Stimulated activated naive CD4-positive, alpha-beta T cell (primary cell): ENCODE measurements around the gene OGFR.

Source experiments
- DNase-seq, 6 experiments: peaks; one replicate each; lab custom pipeline; 2025; lab: John Stamatoyannopoulos, UW

Gene OGFR

GRCh38 chr20:62770111-62770910 is 34.3 kb upstream of the OGFR start:
- no peak for DNase-seq

DNA sequence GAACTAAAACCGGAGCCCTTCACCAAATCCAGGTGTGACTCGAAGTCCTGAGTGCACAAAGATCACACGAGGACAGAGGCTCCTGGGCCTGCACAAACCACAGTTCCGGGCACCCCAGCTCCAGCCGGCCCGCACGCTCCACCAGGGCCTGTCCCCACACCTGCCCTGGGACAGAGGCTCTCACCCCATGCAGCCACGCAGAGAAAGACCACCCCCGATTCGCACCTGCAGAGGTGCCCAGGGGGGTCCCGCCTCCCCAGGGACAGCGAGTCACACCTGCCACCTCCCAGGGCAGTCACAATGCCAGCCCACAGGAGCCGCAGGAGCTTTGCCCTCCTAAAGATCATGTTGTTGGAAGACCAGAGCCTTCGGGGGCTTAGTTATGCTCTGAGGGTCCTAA is 33.7 kb upstream of the OGFR start:
- DNase-seq = no peak

GRCh38 chr20:62771396-62772102 is 33.1 kb upstream of the OGFR start:
- DNase-seq = no peak

GRCh38 chr20:62772103-62772611 is 32.5 kb upstream of the OGFR start:
- no peak for DNase-seq

DNA sequence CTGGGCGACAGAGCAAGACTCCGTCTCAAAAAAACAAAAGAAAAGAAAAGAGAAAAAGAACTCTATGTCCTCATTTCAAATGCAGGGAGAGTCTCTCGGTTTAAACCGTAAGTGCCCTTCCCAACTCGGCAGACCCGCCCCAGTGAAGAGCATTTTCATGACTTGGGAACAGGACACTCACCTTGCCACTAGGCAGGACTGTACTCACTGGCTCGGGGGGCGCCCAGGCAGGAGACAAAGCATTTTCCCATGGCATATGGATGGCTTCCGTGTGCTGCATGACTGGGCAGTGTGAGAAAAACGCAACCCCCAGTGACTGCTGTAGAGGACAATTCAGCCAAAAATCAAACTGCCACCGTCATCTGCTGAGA is 32.0 kb upstream of the OGFR start:
- no peak for DNase-seq

- no peak for DNase-seq
Observed at GRCh38 chr20:62772990-62773844, 31.4 kb upstream of the OGFR start.

DNA sequence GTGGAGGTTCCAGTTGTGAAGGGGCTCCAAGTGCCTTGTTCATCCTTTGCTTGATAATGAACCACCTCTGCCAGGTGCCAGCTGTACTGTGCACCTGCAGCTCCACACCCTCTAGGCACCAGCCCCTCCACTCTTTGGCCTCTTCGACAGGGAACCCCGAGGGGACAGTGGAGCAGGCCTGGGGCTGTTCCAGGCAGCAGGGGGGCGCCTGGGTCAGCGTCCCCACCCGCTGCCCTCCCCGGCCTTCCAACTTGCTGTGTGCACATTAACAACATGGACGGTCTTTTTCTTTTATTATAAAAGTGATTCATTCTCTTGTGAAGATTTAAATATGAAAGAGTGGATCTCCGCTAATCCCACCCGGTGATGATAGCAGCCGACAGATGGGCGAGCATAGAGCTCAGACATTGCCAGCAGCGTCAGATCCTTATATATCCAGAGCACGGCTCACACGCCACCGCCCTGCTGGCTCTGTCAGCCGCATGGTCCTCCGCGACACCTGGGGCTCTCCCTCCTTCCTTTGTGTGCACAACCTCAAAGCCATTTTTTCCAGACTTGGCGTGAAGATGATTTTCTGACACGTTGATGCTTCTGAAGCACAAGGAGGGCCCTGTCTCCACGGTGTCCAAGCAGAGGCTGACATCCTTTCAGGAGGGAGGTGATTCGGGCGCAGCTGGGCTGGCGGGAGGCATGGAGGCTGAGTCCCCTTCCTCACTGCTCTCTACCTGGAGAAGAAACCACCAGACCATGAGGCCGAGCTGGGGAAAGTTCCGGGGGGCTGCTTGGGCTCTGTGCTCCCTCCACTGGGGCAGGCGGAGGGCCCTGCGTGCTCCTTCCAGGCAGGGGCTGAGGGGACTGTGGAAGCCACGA is 30.6 kb upstream of the OGFR start:
- DNase-seq = no peak

DNA sequence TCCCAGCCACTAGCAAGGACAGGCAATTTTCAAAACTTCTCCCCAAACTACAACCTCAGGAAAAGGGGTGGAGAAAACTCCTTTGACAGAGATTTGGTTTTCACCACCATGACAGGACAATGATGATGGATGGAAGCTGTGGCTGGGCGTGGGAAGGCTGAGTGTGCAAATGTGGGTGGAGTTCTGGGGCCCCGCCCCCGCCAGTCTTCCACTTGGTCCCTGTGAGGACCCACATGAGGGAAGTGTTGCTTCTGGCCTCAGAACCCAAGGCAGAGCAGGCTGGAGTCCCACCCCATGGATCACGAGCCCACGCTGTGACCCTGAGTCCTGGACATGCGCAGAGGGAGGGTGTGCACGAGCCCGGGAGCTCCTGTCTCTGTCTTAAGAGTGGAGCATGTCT is 29.9 kb upstream of the OGFR start:
- DNase-seq = no peak

DNA sequence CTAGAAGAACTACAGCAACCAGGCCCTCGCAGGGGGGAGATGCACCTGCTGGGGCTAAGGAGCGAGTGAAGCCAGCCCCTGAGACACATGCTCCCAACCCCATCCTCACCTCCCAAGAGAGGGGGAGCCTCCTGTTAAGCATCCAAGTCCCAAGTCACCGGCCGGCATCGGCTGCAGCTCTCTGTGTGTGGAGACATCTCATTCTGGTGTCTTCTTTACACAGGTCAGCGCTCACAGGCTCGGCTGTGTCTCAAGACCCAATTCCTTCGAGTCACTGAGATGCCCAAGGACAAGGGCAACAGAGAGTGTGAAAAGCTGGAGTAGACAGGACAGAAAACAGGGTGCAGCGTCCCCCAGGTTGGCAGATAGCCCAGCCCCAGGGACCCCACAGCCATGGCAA is 29.4 kb upstream of the OGFR start:
- no peak for DNase-seq

GRCh38 chr20:62776035-62776691 is 28.5 kb upstream of the OGFR start:
- no peak for DNase-seq

DNA sequence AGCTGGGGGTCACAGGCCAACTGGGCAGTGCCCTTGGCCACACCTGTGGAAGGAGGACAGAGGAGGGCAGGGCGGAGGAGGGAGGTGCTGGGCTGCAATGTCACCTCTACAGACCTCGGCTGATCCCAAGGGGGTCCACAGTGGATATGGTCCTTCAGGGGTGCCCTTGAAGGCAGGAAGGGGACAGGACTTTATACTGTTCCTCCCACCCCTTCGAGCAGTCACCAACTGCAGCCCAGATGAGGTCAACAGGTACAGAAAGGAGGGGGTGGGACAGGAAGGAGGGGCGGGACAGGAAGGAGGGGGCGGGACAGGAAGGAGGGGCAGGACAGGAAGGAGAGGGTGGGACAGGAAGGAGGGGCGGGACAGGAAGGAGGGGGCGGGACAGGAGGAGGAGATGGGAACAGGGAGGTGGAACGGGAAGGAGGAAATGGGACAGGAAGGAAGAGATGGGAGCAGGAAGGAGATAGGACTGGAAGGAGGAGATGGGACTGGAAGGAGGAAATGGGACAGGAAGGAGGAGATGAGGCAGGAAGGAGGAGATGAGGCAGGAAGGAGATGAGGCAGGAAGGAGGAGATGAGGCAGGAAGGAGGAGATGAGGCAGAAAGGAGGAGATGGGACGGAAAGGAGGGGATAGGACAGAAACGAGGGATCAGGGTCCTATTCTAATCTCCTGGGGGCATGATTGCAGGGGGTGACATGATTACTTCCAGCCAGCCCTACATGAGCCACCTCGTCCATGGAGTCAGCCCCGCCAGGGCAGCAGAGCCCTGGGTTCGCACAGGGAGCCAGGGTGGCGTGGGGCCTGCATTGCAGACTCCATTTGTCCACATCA is 27.7 kb upstream of the OGFR start:
- DNase-seq = peak; percentile 17 to 80 (median 64)

- DNase-seq = no peak
Observed at GRCh38 chr20:62777528-62777830, 27.2 kb upstream of the OGFR start.

DNA sequence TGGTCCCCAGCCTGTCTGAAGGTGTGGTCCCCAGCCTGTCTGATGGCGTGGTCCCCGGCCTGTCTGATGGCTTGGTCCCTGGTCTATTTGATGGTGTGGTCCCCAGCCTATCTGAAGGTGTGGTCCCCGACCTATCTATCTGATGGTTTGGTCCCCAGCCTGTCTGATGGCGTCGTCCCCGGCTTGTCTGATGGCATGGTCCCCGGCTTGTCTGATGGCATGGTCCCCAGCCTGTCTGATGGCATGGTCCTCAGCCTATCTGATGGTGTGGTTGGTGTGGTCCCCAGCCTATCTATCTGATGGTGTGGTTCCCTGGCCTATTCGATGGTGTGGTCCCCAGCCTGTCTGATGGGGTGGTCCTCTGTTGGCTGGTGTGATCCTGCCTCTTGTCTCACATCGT is 26.6 kb upstream of the OGFR start:
- no peak for DNase-seq

DNA sequence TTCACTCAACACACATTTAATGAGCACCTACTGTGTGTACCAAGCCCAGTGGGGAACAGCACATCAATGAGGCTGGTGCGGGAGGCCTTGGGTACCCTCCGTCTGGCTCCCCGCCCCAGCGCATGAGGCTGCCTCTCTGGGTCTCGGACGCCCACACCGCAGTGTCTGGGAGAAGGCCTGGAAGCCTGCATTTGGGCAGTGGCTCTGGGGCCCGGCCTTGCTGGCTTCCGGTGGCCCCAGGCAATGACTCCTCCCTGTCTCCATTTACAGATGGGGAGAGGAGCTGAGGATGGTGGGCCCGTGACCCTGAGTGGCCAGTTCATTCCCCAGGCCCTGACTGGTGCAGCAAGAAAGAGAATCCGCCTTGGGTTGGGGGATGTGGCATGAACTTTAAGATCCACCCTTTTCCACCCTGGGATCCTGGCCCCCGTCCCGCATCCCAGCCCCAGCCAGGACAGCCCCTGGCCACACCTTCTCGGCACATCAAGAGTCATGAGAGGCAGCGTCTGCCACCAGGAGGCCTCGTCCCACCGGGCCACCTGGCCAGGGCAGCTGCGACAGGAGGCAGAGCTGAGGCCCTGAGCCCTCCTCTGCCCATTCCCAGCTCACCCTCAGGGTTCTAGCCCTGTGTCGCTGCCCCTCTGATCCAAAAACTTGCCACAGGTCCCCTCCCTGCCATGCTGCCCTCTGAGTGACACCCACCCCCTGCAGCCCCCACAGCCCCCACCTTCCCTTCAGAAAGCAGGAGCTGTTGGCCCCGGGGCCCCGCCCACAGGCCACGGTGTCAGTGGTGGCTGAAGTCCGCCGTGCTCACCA is 25.8 kb upstream of the OGFR start:
- no peak for DNase-seq

DNA sequence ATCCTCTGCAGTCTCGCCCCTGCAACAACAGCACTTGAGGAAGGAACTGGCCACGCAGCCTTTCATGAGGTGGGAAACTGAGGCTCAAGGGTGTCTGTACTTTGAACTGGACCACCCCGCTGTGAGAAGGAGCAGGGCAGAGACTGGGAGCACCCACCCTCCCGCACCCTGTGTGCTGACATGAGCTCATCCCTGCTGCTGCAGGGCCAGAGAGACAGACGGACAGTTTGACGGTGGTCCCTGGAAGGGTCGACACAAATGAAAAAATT is 25.3 kb upstream of the OGFR start:
- DNase-seq = no peak

GRCh38 chr20:62780204-62780603 is 24.4 kb upstream of the OGFR start:
- no peak for DNase-seq

- no peak for DNase-seq
Observed at GRCh38 chr20:62780696-62781095, 23.9 kb upstream of the OGFR start.

- no peak for DNase-seq
Observed at GRCh38 chr20:62782149-62782892, 22.3 kb upstream of the OGFR start.

- DNase-seq = no peak
Observed at GRCh38 chr20:62782893-62783278, 21.7 kb upstream of the OGFR start.
